ENCODE results near the gene DCAF17. TPM values are rescaled to one million over a fixed set of nuclear protein-coding genes. Genes with fewer than 3 reads are reported as not detected.

Gene DCAF17
- total and polyA plus RNA-seq, 7 donors = 3.1 to 10.8 (median 7.5) TPM

DNA sequence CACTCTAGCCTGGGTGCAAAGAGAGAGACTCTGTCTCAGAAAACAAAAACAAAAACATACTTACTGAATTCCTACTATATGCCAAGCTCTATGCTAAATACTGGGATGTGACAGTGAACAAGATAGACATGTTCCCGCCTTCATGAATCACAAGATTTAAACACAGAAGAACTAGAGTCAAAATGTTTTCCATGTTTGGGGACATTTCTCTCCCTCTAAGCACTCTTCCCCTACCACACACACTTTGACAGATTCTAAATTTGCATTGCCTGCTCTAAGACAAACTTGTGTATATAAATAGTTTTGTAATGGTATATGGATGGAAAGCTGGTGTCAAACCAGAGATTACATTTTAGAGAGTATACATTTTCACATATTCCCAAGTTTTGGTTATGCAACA is 99.3 kb downstream of the DCAF17 start:
- Histone ChIP-seq H3K4me3 (no peak overlapping the region), H3K27me3 (ENCODE audit: insufficient read depth in 3 of 3, low read length in 2 of 3) (no peaks in the 10 kb centered on the region), H3K4me1 (peaks cover 12% of the 10 kb centered on the region), H3K9me3 (no peaks in the 10 kb centered on the region), H3K27ac (no peak overlapping the region), H3K36me3 (ENCODE audit: insufficient read depth in 1 of 2, low read depth in 1 of 2) (no peaks in the 10 kb centered on the region)
- intact Hi-C loops (cut with DNase I) = no loop called here
- ATAC-seq = no peak
- TF ChIP-seq, protein P1, sequence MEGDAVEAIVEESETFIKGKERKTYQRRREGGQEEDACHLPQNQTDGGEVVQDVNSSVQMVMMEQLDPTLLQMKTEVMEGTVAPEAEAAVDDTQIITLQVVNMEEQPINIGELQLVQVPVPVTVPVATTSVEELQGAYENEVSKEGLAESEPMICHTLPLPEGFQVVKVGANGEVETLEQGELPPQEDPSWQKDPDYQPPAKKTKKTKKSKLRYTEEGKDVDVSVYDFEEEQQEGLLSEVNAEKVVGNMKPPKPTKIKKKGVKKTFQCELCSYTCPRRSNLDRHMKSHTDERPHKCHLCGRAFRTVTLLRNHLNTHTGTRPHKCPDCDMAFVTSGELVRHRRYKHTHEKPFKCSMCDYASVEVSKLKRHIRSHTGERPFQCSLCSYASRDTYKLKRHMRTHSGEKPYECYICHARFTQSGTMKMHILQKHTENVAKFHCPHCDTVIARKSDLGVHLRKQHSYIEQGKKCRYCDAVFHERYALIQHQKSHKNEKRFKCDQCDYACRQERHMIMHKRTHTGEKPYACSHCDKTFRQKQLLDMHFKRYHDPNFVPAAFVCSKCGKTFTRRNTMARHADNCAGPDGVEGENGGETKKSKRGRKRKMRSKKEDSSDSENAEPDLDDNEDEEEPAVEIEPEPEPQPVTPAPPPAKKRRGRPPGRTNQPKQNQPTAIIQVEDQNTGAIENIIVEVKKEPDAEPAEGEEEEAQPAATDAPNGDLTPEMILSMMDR (IDR thresholded peaks at IDR 0.05) = no peak
- WGBS, 3 donors = 97 to 100% (median 99%) methylated on average over 1 of the region's 1 CpG
- DNase-seq = no peak

Other genes with a start within 250 kb of the DCAF17 start
- 10 to 100 TPM in 3 of 4 donors, 1 to 10 TPM in 1; 8.0 to 15.5 (median 12.4) TPM for gene METTL8, start 236 bp upstream of the DCAF17 start, total RNA-seq
- 10 to 100 TPM in 1 of 3 donors, 1 to 10 TPM in 2; 3.0 to 10.8 (median 9.9) TPM for gene METTL8, start 236 bp upstream of the DCAF17 start, polyA plus RNA-seq
- gene CYBRD1, start 88.2 kb downstream of the DCAF17 start, total RNA-seq = 10 to 100 TPM; 15.2 to 47.3 (median 15.5) TPM
- 10 to 100 TPM; 12.3 to 14.6 (median 13.6) TPM for gene CYBRD1, start 88.2 kb downstream of the DCAF17 start, polyA plus RNA-seq